ENCODE results near the gene ZNF221.

ZNF221 gene

GRCh38 chr19:43957891-43958290 lies 6.9 kb downstream of the ZNF221 start:
- DNase-seq (ENCODE audit: low read depth in 2 of 2), result peak; percentile 81 to 85

GRCh38 chr19:43960411-43960810 lies 9.4 kb downstream of the ZNF221 start:
- DNase-seq (ENCODE audit: low read depth in 2 of 2), result no peak

DNA sequence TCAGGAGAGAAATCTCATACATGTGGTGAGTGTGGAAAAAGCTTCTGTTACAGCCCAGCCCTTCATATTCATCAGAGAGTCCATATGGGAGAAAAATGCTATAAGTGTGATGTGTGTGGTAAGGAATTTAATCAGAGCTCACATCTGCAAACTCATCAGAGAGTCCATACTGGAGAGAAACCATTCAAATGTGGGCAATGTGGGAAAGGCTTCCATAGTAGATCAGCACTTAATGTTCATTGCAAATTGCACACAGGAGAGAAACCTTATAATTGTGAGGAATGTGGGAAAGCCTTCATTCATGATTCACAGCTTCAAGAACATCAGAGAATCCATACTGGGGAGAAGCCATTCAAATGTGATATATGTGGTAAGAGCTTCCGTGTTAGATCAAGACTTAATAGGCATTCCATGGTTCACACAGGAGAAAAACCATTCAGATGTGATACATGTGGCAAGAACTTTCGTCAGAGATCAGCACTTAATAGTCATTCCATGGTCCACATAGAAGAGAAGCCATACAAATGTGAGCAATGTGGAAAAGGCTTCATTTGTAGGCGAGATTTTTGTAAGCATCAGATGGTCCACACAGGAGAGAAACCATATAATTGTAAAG lies 15.2 kb downstream of the ZNF221 start:
- DNase-seq (ENCODE audit: low read depth in 2 of 2), result no peak

GRCh38 chr19:43976732-43977131 lies 25.7 kb downstream of the ZNF221 start:
- DNase-seq (ENCODE audit: low read depth in 2 of 2), result no peak

DNA sequence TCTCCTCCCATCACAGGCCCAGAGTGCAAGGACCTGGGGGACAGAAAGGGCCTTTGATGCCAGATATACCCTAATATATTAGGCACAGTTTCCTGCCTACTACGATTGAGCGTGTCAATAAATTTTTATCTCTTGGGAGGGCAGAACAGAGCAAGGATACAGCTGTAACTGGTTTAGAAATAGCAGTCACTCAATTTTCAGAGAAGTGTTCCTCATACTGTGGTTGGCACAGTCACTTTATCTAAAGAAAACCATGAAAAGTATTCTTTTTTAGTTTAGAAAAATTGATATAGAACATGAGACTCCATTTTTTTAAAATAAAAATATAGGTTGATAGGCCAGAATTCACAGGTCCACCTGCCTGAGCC lies 32.5 kb downstream of the ZNF221 start:
- no peak for DNase-seq (ENCODE audit: low read depth in 2 of 2)

DNA sequence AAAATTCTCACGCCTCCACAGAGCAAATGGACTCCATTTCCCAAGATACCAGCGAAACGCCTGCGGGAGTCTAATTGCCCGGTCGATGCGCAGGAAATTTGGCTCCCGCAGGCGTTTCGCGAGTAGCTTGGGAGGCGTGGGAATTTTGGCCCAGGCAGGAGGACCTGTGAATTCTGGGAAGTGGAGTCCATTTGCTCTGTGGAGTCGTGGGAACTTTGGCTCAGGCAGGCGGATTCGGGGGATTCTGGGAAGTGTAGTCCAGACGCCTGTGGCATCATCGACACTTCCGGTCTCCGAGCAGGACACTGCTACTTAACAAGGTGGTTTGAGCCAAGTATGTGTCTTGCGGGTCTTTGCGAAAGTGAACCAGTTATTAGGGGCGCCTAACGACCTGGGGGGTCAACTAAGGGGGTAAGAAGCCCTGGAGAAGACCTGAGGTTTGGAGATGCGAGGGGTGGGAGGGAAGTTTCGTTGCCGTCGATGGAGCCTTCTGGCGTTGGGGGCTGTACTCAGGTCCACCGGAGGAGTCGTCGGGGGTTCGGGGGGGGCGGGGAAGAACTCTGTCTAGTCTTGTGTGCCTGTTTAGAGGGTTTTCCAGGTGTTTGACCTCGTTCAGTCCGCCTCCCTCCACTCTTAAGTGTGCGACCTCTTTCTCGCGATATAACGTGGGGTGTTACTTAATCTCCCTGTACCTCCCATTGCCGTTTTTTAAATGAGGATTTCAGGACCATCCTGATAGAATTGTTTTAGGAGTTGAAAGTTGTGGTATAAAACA lies 33.1 kb downstream of the ZNF221 start, which contains the start of gene ZNF155:
Gene ZNF155, plus strand, starts transcription at position 277 of the 775 bp plus-strand sequence. CDS start 4,356 bp downstream, outside the sequence.
- DNase-seq (ENCODE audit: low read depth in 2 of 2), result peak; percentile 93 to 94

GRCh38 chr19:43984687-43985000 lies 33.6 kb downstream of the ZNF221 start:
- DNase-seq (ENCODE audit: low read depth in 2 of 2), result no peak

DNA sequence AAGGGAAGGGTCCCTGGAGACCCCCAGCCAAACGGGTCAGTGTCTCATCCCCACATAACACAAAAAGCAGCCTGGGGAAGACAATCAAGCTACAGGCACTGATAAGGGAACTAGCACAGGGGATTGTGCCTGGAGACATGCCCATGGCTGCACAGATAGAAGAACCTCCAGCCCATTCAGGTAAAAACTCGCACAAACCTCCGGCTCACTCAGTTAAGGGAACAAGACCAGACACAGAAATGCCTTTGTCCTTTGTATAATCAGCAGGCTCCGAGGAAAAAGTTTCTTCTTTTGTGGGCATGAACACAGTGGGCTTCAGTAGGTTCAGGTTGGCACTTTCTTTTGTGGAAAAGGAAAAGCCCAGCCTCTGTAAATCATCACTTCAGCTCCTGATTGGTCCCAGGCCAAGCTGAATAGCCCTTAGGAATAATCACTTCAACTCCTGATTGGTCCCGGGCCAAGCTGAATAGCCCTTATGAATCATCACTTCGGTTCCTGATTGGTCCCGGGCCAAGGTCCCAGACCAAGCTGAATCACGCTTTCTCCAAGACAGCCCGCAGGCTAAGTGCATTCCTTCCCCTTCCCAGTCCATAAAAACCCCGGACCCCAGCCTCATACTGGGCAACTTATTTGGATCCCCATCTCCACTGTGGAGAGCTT lies 46.7 kb downstream of the ZNF221 start:
- DNase-seq (ENCODE audit: low read depth in 2 of 2), result no peak

- no peak for DNase-seq (ENCODE audit: low read depth in 2 of 2)
Measured at GRCh38 chr19:44002212-44002565, 51.2 kb downstream of the ZNF221 start.

DNA sequence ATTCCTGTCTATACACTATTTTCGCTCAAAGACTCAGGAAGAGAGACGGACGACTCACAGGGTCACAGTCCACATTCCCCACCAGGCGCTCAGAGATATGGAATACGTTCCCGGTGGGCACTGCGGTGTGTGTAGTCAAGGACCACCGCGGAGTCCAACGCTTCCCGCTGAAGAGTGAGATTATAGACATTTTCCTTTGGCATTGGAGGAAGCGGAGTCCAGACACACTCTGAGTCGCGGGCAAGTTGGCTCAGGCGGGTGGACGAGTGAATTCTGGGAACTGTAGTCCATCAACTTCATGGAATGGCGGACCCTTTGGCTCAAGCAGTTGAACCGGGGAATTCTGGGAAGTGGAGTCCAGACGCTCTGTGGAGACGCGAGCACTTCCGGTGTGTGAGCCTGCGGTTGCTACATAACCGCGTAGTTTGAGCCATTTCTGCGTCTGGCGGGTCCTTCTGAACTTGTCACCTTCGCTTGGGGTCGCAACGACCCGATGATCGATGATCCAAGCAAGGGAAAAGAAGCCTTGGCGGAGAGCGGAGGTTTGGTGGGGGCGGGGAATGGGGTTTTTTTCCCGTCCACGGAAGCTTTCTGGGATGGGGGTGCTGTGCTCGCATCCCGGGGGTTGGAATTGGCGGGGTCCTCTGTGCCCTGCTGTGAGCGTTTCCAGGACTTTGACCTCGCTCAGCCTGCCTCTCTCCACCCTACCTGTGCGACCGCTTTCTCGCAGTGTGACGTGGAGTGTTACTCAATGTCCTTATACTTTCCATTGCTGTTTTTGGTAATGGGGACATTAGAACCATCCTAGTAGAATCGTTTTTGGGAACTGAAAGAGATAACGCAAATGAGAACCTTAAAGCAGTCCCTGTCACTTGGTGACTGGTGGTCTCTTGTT lies 51.8 kb downstream of the ZNF221 start, which contains the start of gene ZNF230:
Gene ZNF230, plus strand, starts transcription at position 392 of the 895 bp plus-strand sequence. CDS start 4,122 bp downstream, outside the sequence.
- peak; percentile 84 to 86 for DNase-seq (ENCODE audit: low read depth in 2 of 2)

DNA sequence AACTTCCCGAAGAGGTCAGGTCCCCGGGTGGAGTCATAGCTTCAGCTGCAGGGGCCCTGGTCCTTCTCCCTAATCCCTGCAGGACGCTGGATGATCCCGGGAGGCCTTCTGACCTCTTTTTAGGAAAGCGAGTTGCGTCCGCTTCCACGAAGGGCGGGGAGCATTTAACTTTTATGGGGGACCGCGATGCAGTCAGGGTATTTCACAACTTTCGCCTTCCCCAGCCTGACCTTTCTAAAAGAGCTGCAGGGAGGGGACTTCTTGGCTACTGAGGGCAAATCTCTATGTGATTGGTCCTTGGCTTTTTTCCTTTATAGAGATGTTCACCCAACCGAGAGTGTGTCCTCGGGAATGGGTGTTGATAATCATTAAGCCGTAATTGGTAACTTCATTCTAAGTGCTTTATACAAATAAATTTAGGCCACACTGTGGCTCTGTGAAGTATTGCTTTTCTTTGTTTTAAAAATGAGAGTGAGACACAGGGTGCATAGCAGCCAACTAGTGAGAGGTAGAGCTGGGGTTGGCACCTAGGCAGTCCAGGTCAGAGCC lies 52.5 kb downstream of the ZNF221 start:
- no peak for DNase-seq (ENCODE audit: low read depth in 2 of 2)

DNA sequence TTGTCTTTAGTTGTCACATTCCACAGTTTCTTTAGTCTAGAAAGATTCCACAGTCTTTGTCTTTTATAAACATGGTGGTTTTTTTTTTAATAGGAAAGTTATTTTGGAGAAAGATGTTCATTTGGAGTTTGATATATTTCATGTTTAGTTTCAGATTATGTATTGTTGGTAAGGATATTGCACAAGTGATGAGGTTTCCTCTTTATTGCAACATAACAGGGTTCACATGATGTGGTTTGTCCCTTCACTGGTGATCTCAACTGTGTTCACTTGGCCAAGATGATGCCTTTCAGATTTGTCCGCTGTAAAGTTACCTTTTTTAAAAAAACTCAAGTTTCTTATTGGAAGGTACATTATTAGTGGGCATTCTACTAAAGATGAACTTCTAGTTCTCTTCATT lies 54.9 kb downstream of the ZNF221 start:
- DNase-seq (ENCODE audit: low read depth in 2 of 2), result no peak

GRCh38 chr19:44007473-44007872 lies 56.4 kb downstream of the ZNF221 start:
- DNase-seq (ENCODE audit: low read depth in 2 of 2), result no peak

GRCh38 chr19:44010468-44010867 lies 59.4 kb downstream of the ZNF221 start:
- DNase-seq (ENCODE audit: low read depth in 2 of 2), result no peak
